Fibroblast of pulmonary artery (primary cell): Measurements from ENCODE around the gene SAMD11.

ENCODE experiments used
- DNase-seq: peaks from one replicate; pipeline ENCODE4 v3.0.0-alpha.2; 2010; ENCODE audit warnings: low read depth
- H3K4me3 ChIP-seq: replicated peaks from 2 replicates; pipeline ENCODE4 v1.5.1; 2011; ENCODE audit warnings: low read depth, mild to moderate bottlenecking, control low read depth, low read length, moderate library complexity
- CTCF ChIP-seq: IDR thresholded peaks from 2 replicates; pipeline ENCODE4 v1.5.1; 2011; ENCODE audit warnings: mild to moderate bottlenecking, control low read depth, low read length, inconsistent platforms; ENCODE audit errors: missing control alignments

The SAMD11 gene

DNA sequence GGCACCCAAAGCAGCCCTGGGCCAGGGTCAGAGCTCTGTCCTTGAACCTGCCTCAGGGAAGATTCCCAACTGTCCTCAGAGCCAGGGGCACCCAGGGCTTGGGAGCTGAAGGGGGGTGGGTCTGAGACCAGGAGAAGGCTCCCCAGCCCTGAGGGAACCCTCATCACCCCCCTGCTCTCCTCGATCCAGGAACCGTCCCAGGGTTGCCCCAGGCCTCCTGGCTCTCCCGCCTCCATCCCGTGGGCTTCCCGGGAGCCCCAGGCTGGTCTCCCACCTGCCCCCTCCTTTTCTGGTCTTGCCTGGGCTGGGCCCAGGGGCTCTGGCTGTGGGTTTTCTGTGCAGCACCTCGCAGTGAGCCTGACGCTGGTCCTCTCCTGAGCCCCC lies 6.7 kb upstream of the SAMD11 start:
- H3K4me3 ChIP-seq: no peak overlapping the region
- no peak for DNase-seq
- no peak for TF ChIP-seq CTCF

GRCh38 chr1:917466-918091 lies 6.1 kb upstream of the SAMD11 start:
- TF ChIP-seq CTCF: no peak
- H3K4me3 ChIP-seq: no peak overlapping the region
- no peak for DNase-seq

- DNase-seq: no peak
- no peak overlapping the region for H3K4me3 ChIP-seq
- TF ChIP-seq CTCF: no peak
Observed at GRCh38 chr1:918353-918752, 5.4 kb upstream of the SAMD11 start.

DNA sequence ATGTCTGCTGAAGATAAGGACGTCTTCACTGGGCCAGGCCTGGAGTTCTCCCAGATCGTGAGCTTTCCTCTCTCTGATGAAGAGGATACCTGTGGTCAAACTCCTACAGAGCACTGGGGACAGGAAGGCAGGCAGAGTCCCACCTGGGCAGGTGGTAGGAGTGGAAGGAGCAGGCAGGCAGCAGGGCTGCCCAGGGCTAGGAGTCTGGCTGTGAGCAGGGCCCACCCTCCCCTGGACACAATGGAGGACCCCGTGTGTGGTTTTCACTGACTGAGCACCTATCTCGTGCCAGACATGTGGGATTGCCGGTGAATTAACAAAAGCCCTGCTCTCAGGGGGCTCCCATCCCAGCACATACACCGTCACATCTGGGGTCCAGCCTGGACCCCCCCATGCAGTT lies 4.9 kb upstream of the SAMD11 start:
- H3K4me3 ChIP-seq: no peak overlapping the region
- no peak for TF ChIP-seq CTCF
- no peak for DNase-seq

GRCh38 chr1:919271-919872 lies 4.4 kb upstream of the SAMD11 start:
- H3K4me3 ChIP-seq: no peak overlapping the region
- DNase-seq: no peak
- TF ChIP-seq CTCF: no peak

DNA sequence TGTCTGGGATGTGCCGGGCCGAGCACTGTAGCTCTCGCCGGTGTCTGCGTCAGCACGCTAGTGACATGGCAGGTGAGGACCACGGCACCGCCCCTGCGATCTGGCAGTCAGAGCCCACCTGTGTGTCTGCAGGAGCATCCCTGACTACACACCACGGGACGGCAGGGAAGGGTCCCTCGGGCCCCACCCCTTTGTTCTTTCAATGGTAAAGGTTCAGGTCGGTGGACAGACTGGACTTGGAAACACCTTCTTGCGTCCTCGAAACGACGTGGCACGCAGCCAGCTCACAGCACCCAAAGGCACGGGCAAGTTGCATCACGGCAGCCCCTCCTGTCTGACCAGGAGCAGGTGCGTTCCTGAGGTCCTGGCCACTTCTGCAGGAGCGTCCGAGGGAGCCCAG lies 3.7 kb upstream of the SAMD11 start:
- H3K4me3 ChIP-seq: no peak overlapping the region
- no peak for DNase-seq
- no peak for TF ChIP-seq CTCF

DNA sequence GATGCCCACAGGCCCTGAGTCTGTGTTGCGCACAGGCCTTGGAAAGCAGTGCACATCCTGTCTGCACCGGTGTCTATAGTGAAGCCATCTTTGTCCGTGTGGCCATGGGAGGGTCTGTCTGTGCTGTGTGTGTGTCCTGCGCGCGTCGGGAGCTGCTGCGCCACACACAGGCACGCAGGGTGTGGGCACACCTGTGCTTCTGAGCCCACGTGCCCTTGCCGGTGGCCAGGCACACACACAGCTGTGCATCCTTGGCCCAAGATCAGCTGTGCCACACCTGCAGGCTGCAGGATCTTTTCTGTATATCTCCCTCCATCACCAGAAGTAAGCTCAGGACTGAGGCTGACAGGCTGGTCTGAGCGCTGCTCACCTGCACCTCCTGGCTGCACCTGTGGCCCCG lies 3.2 kb upstream of the SAMD11 start:
- no peak for TF ChIP-seq CTCF
- no peak overlapping the region for H3K4me3 ChIP-seq
- DNase-seq: no peak
